ENCODE measurements around the gene ARHGAP6. TPM values are rescaled to one million over a fixed set of nuclear protein-coding genes. Genes with fewer than 3 reads are reported as not detected.

ARHGAP6 gene
- total and polyA plus RNA-seq, 2 of the 4 experiments (the other 2 are of a cell fraction): 1.4 to 1.8 TPM

- Histone ChIP-seq H4K20me1 (ENCODE audit: insufficient read depth, low read length) (no peaks in the 10 kb centered on the region), H3K14ac (replicated peaks; ENCODE audit: low read depth, low read length) (no peak overlapping the region), H2AFZ (replicated peaks; ENCODE audit: low read length, poor library complexity) (no peak overlapping the region), H2BK20ac (ENCODE audit: low read depth, low read length) (no peak overlapping the region), H4K5ac (ENCODE audit: low read depth, low read length) (no peak overlapping the region), H3K9me1 (ENCODE audit: insufficient read depth, low read length) (no peaks in the 10 kb centered on the region), H3K4me1 (ENCODE audit: control insufficient read depth, insufficient read depth, low read length) (peaks cover 2% of the 10 kb centered on the region; the same call in 1 of the 2 replicates), H3K18ac (ENCODE audit: low read depth, low read length) (no peak overlapping the region), H4K91ac (ENCODE audit: insufficient read depth, low read depth, low read length) (no peak overlapping the region), H3K36me3 (ENCODE audit: control insufficient read depth, insufficient read depth, low read length) (no peaks in the 10 kb centered on the region), H3K4me2 (ENCODE audit: low read depth, low read length) (no peak overlapping the region), H3K79me1 (ENCODE audit: low read depth in 1 of 2, low read length in 2 of 2) (no peaks in the 10 kb centered on the region), H2BK5ac (ENCODE audit: low read depth, low read length, poor library complexity, severe bottlenecking) (no peak overlapping the region), H3K27ac (ENCODE audit: insufficient read depth, low read length) (no peak overlapping the region), H3K56ac (ENCODE audit: extremely low read depth, insufficient read depth, low read length) (no peak overlapping the region), H4K8ac (ENCODE audit: low read depth in 2 of 2, low read length in 2 of 2) (no peak overlapping the region), H2BK15ac (ENCODE audit: low read depth, low read length) (no peak overlapping the region), H3K4me3 (ENCODE audit: insufficient read depth, low read depth, low read length) (no peak overlapping the region), H2BK120ac (ENCODE audit: low read depth, low read length) (no peak overlapping the region), H3K23ac (ENCODE audit: low read depth, low read length) (no peak overlapping the region), H3K9ac (ENCODE audit: low read depth, low read length) (no peak overlapping the region), H2AK5ac (ENCODE audit: low read depth, low read length) (no peak overlapping the region), H3K4ac (ENCODE audit: low read depth, low read length) (no peak overlapping the region), H3K9me3 (ENCODE audit: control insufficient read depth, insufficient read depth, low read length) (no peaks in the 10 kb centered on the region), H3K27me3 (ENCODE audit: control insufficient read depth, insufficient read depth, low read length) (no peaks in the 10 kb centered on the region), H2AK9ac (replicated peaks; ENCODE audit: low read depth, low read length, poor library complexity) (no peak overlapping the region)
- dilution Hi-C loops (cut with HindIII; ENCODE audit: low sequenced_read_pairs, unreplicated experiment): no loop called here
- DNase-seq: no peak
- 25 to 89% methylated on average over 1 of the region's 1 CpG for WGBS, 2 experiments (ENCODE audit: extremely low coverage in 2 of 2, insufficient read length in 1 of 2)
- TF ChIP-seq RCOR1 (IDR thresholded peaks at IDR 0.05; ENCODE audit: insufficient replicate concordance, low read length) (no peak), MXI1 (IDR thresholded peaks at IDR 0.05; ENCODE audit: borderline replicate concordance, low read depth, low read length) (no peak), NFE2L2 (IDR thresholded peaks at IDR 0.05; ENCODE audit: low read depth, low read length) (no peak), MAZ (IDR thresholded peaks at IDR 0.05; ENCODE audit: borderline replicate concordance, low read depth, low read length) (no peak), RFX5 (IDR thresholded peaks at IDR 0.05; ENCODE audit: low read depth, low read length) (no peak), BHLHE40 (IDR thresholded peaks at IDR 0.05; ENCODE audit: low read depth, low read length) (no peak), CHD1 (IDR thresholded peaks at IDR 0.05; ENCODE audit: low read depth, low read length) (no peak), RAD21 (IDR thresholded peaks at IDR 0.05; ENCODE audit: low read length) (no peak), USF2 (IDR thresholded peaks at IDR 0.05; ENCODE audit: low read depth, low read length) (no peak), SMC3 (IDR thresholded peaks at IDR 0.05; ENCODE audit: low read depth, low read length) (no peak), CTCF (conservative IDR thresholded peaks at IDR 0.05; ENCODE audit: low read depth, low read length) (no peak), MAFK (IDR thresholded peaks at IDR 0.05; ENCODE audit: low read depth, low read length) (no peak), CEBPB (IDR thresholded peaks at IDR 0.05; ENCODE audit: low read depth, low read length) (no peak), FOS (IDR thresholded peaks at IDR 0.05; ENCODE audit: low read depth, low read length) (no peak), POLR2A (IDR thresholded peaks at IDR 0.05; ENCODE audit: low read depth, low read length) (no peak), ELK1 (IDR thresholded peaks at IDR 0.05; ENCODE audit: borderline replicate concordance, low read depth, low read length) (no peak)
- intact Hi-C loops (cut with micrococcal nuclease): no loop called here
- CTCF ChIA-PET: no interaction called here
- in situ Hi-C loops (cut with MboI; ENCODE audit: low sequenced_read_pairs): no loop called here
- no peak for ATAC-seq (ENCODE audit: low read depth)
- POLR2A ChIA-PET (ENCODE audit: unreplicated experiment): no interaction called here
- BruUV-seq (replicated peaks): no TSS peak
These were observed 181.4 kb downstream of the ARHGAP6 start for GRCh38 chrX:11484290-11484689.
